ENCODE measurements around the gene CABP4. TPM values are rescaled to one million over a fixed set of nuclear protein-coding genes. Genes with fewer than 3 reads are reported as not detected.
"Not testable (repeated sequence)": the region's sequence is repeated elsewhere in the genome, so short reads cannot be mapped to it uniquely, and the experiment has no call there.

CABP4 gene
- total RNA-seq, 1 donor from 2014 or later = 3.8 TPM

GRCh38 chr11:67418476-67419281 is 36.5 kb upstream of the CABP4 start:
- no peak for DNase-seq (ENCODE audit: low spot score)

- DNase-seq (ENCODE audit: low spot score) = no peak
These were observed 35.7 kb upstream of the CABP4 start for GRCh38 chr11:67419325-67420049.

GRCh38 chr11:67420147-67420645 is 35.0 kb upstream of the CABP4 start:
- DNase-seq (ENCODE audit: low spot score) = no peak

- peak; percentile 99 for DNase-seq (ENCODE audit: low spot score)
These were observed 34.3 kb upstream of the CABP4 start for GRCh38 chr11:67420646-67421429.

GRCh38 chr11:67421430-67422031 is 33.6 kb upstream of the CABP4 start:
- DNase-seq (ENCODE audit: low spot score) = no peak

- no peak for DNase-seq (ENCODE audit: low spot score)
These were observed 32.3 kb upstream of the CABP4 start for GRCh38 chr11:67422891-67423290.

- no peak for DNase-seq (ENCODE audit: low spot score)
These were observed 31.7 kb upstream of the CABP4 start for GRCh38 chr11:67423466-67423865.

GRCh38 chr11:67423891-67424613 is 31.1 kb upstream of the CABP4 start:
- no peak for DNase-seq (ENCODE audit: low spot score)

- DNase-seq (ENCODE audit: low spot score) = not testable (repeated sequence)
These were observed 27.7 kb upstream of the CABP4 start for GRCh38 chr11:67427364-67427859.

GRCh38 chr11:67428052-67429001 is 26.8 kb upstream of the CABP4 start, which contains the start of gene RPS6KB2:
RPS6KB2 (plus strand) TSS chr11:67428494; CDS start chr11:67428546, 52 bp downstream.
- peak; percentile 100 for DNase-seq (ENCODE audit: low spot score)

GRCh38 chr11:67429038-67429668 is 26.0 kb upstream of the CABP4 start:
- DNase-seq (ENCODE audit: low spot score) = no peak

GRCh38 chr11:67429722-67430121 is 25.4 kb upstream of the CABP4 start:
- DNase-seq (ENCODE audit: low spot score) = no peak

GRCh38 chr11:67431346-67432249 is 23.6 kb upstream of the CABP4 start:
- no peak for DNase-seq (ENCODE audit: low spot score)

GRCh38 chr11:67432655-67433349 is 22.4 kb upstream of the CABP4 start:
- DNase-seq (ENCODE audit: low spot score) = no peak

- DNase-seq (ENCODE audit: low spot score) = no peak
These were observed 21.4 kb upstream of the CABP4 start for GRCh38 chr11:67433536-67434394.

- no peak for DNase-seq (ENCODE audit: low spot score)
These were observed 20.7 kb upstream of the CABP4 start for GRCh38 chr11:67434395-67434881.

Data from mesenteric fat pad (tissue), 1 donor.